ENCODE data around the gene CTNNBL1. TPM values are rescaled to one million over a fixed set of nuclear protein-coding genes. Genes with fewer than 3 reads are reported as not detected.
"Not testable (repeated sequence)": the region's sequence is repeated elsewhere in the genome, so short reads cannot be mapped to it uniquely, and the experiment has no call there.

Gene CTNNBL1
- polyA plus RNA-seq, 3 donors: 51.1 to 58.4 (median 51.8) TPM

- DNase-seq (ENCODE audit: low read depth in 3 of 3, low spot score in 2 of 3): no peak
Observed at GRCh38 chr20:37845878-37846277, 152.0 kb downstream of the CTNNBL1 start.

GRCh38 chr20:37846573-37846972 lies 152.7 kb downstream of the CTNNBL1 start:
- no peak for DNase-seq (ENCODE audit: low read depth in 3 of 3, low spot score in 2 of 3)

- no peak for DNase-seq (ENCODE audit: low read depth in 3 of 3, low spot score in 2 of 3)
Observed at GRCh38 chr20:37848706-37849105, 154.9 kb downstream of the CTNNBL1 start.

GRCh38 chr20:37849156-37849555 lies 155.3 kb downstream of the CTNNBL1 start:
- DNase-seq (ENCODE audit: low read depth in 3 of 3, low spot score in 2 of 3): no peak

- no peak for DNase-seq (ENCODE audit: low read depth in 3 of 3, low spot score in 2 of 3)
Observed at GRCh38 chr20:37849566-37849965, 155.7 kb downstream of the CTNNBL1 start.

GRCh38 chr20:37850036-37850592 lies 156.3 kb downstream of the CTNNBL1 start:
- DNase-seq (ENCODE audit: low read depth in 3 of 3, low spot score in 2 of 3): no peak

- no peak for DNase-seq (ENCODE audit: low read depth in 3 of 3, low spot score in 2 of 3)
Observed at GRCh38 chr20:37850724-37851355, 157.0 kb downstream of the CTNNBL1 start.

GRCh38 chr20:37852666-37853065 lies 158.8 kb downstream of the CTNNBL1 start:
- no peak for DNase-seq (ENCODE audit: low read depth in 3 of 3, low spot score in 2 of 3)

- DNase-seq (ENCODE audit: low read depth in 3 of 3, low spot score in 2 of 3): no peak
Observed at GRCh38 chr20:37853823-37854375, 160.1 kb downstream of the CTNNBL1 start.

- DNase-seq (ENCODE audit: low read depth in 3 of 3, low spot score in 2 of 3): not testable (repeated sequence)
Observed at GRCh38 chr20:37856034-37856433, 162.2 kb downstream of the CTNNBL1 start.

GRCh38 chr20:37856932-37857660 lies 163.3 kb downstream of the CTNNBL1 start:
- no peak for DNase-seq (ENCODE audit: low read depth in 3 of 3, low spot score in 2 of 3)

- no peak for DNase-seq (ENCODE audit: low read depth in 3 of 3, low spot score in 2 of 3)
Observed at GRCh38 chr20:37859406-37860171, 165.8 kb downstream of the CTNNBL1 start.

GRCh38 chr20:37863289-37863688 lies 169.5 kb downstream of the CTNNBL1 start:
- no peak for DNase-seq (ENCODE audit: low read depth in 3 of 3, low spot score in 2 of 3)

- DNase-seq (ENCODE audit: low read depth in 3 of 3, low spot score in 2 of 3): no peak
Observed at GRCh38 chr20:37864298-37864697, 170.5 kb downstream of the CTNNBL1 start.

GRCh38 chr20:37866051-37866450 lies 172.2 kb downstream of the CTNNBL1 start:
- DNase-seq (ENCODE audit: low read depth in 3 of 3, low spot score in 2 of 3): no peak

- DNase-seq (ENCODE audit: low read depth in 3 of 3, low spot score in 2 of 3): no peak
Observed at GRCh38 chr20:37867289-37868195, 173.7 kb downstream of the CTNNBL1 start.

- no peak for DNase-seq (ENCODE audit: low read depth in 3 of 3, low spot score in 2 of 3)
Observed at GRCh38 chr20:37868851-37869333, 175.1 kb downstream of the CTNNBL1 start.

GRCh38 chr20:37869334-37869861 lies 175.6 kb downstream of the CTNNBL1 start:
- no peak for DNase-seq (ENCODE audit: low read depth in 3 of 3, low spot score in 2 of 3)

GRCh38 chr20:37870294-37870693 lies 176.5 kb downstream of the CTNNBL1 start:
- DNase-seq (ENCODE audit: low read depth in 3 of 3, low spot score in 2 of 3): no peak

GRCh38 chr20:37871751-37872150 lies 177.9 kb downstream of the CTNNBL1 start:
- DNase-seq (ENCODE audit: low read depth in 3 of 3, low spot score in 2 of 3): no peak
